A549 (cell line): ENCODE measurements around the gene P4HTM. TPM values are rescaled to one million over a fixed set of nuclear protein-coding genes. Genes with fewer than 3 reads are reported as not detected.

Experiments used
- ATAC-seq, 2 experiments: fragments of 200-7000 bp in 1 of 2; fragments of >200 bp in 1 of 2; cut with Nextera tagmentation in 1 of 2; cut with Tn5 transposase in 1 of 2; 3 replicates each; pipeline versions ENCODE4 v1.8.0 to v1.9.1; 2018 to 2020; ENCODE audit warnings: mild to moderate bottlenecking in 1 of 2, moderate library complexity in 1 of 2
- CTCF ChIA-PET: fragments of 300-600 bp; sonication (Branson Sonifier 250); formaldehyde crosslinking; extraction: SDS; loops from one replicate; lab custom pipeline; 2021; ENCODE audit warnings: antibody characterized with exemption, inconsistent platforms; lab: Yijun Ruan, JAX
- POLR2A ChIA-PET: fragments of 350-600 bp; formaldehyde crosslinking; extraction: SDS; loops from one replicate; lab custom pipeline; 2021; ENCODE audit warnings: antibody characterized with exemption, inconsistent platforms; lab: Yijun Ruan, JAX
- DNase-seq, 2 experiments: peaks; one replicate each; pipeline versions ENCODE4 v3.0.0 to v3.0.0-alpha.2; 2011 to 2016; ENCODE audit warnings: low read depth in 1 of 2, low spot score in 1 of 2
- FAIRE-seq: peaks from 2 replicates; lab custom pipeline; 2011; peaks lifted over from hg19 to GRCh38; lab: Jason Lieb, UNC
- H3K27ac ChIP-seq, 2 experiments: fragments of >200 bp; sonication (Bioruptor Twin); formaldehyde crosslinking; 3 replicates each; pipeline ENCODE4 v1.5.1; 2016 to 2017
- H3K4me1 ChIP-seq: fragments of >200 bp; sonication (Bioruptor Twin); formaldehyde crosslinking; 3 replicates; pipeline ENCODE4 v1.6.1; 2016
- H3K4me2 ChIP-seq: fragments of >200 bp; sonication (Bioruptor Twin); formaldehyde crosslinking; 3 replicates; pipeline ENCODE4 v1.6.1; 2016
- H3K4me3 ChIP-seq: fragments of >200 bp; sonication (Bioruptor Twin); formaldehyde crosslinking; 3 replicates; pipeline ENCODE4 v1.5.1; 2016
- H3K9me3 ChIP-seq: fragments of >200 bp; sonication (Bioruptor Twin); formaldehyde crosslinking; 3 replicates; pipeline ENCODE4 v1.6.1; 2016
- CBX8 ChIP-seq: fragments of 200-600 bp; sonication (generic); IDR thresholded peaks from 2 replicates; pipeline ENCODE4 v1.6.1; 2016
- CEBPB ChIP-seq, 2 experiments: fragments of >200 bp in 1 of 2; sonication (Bioruptor Twin) in 1 of 2; formaldehyde crosslinking in 1 of 2; IDR thresholded peaks; 2 replicates each; pipeline ENCODE4 v1.6.1; 2012 to 2016
- CHD4 ChIP-seq: fragments of 200-600 bp; sonication (generic); IDR thresholded peaks from 2 replicates; pipeline ENCODE4 v1.6.1; 2016; ENCODE audit warnings: antibody characterized with exemption, mild to moderate bottlenecking, borderline replicate concordance
- ESRRA ChIP-seq: fragments of 150-350 bp; IDR thresholded peaks from 2 replicates; pipeline ENCODE4 v1.6.1; 2014; ENCODE audit warnings: mild to moderate bottlenecking, low read length, borderline replicate concordance
- FOXS1 ChIP-seq: fragments of 250-450 bp; sonication (Bioruptor Pico); IDR thresholded peaks from 2 replicates; pipeline ENCODE4 v1.5.0; 2020; ENCODE audit warnings: mild to moderate bottlenecking, moderate library complexity
- HDAC2 ChIP-seq: fragments of 200-600 bp; sonication (generic); IDR thresholded peaks from 2 replicates; pipeline ENCODE4 v1.6.1; 2016
- HES2 ChIP-seq: fragments of >200 bp; sonication (Bioruptor Twin); formaldehyde crosslinking; IDR thresholded peaks from 2 replicates; pipeline ENCODE4 v1.6.1; 2016
- HMGXB4 ChIP-seq: fragments of 250-450 bp; sonication (Bioruptor Pico); IDR thresholded peaks from 2 replicates; pipeline ENCODE4 v1.5.0; 2021; ENCODE audit warnings: mild to moderate bottlenecking, moderate library complexity, borderline replicate concordance
- POLR2A ChIP-seq: IDR thresholded peaks from 2 replicates; pipeline ENCODE4 v1.6.1; 2012; ENCODE audit warnings: mild to moderate bottlenecking, low read length
- POLR2AphosphoS2 ChIP-seq: conservative IDR thresholded peaks from 2 replicates; pipeline ENCODE4 v1.6.1; 2012; ENCODE audit warnings: low read length, improper control_type of control experiment, inconsistent platforms
- RAD21 ChIP-seq, 2 experiments: fragments of >200 bp in 1 of 2; sonication (Bioruptor Twin) in 1 of 2; formaldehyde crosslinking in 1 of 2; IDR thresholded peaks in 1 of 2; conservative IDR thresholded peaks in 1 of 2; 2 replicates in 1 of 2; 3 replicates in 1 of 2; pipeline ENCODE4 v1.6.1; 2012 to 2018; ENCODE audit warnings: inconsistent platforms in 1 of 2
- RARB ChIP-seq: fragments of 250-450 bp; sonication (Bioruptor Pico); IDR thresholded peaks from 2 replicates; pipeline ENCODE4 v1.8.0; 2021; ENCODE audit warnings: mild to moderate bottlenecking, moderate library complexity
- RFX5 ChIP-seq: fragments of 450-650 bp; IDR thresholded peaks from 2 replicates; pipeline ENCODE4 v1.7.1; 2014; ENCODE audit warnings: antibody characterized with exemption, mild to moderate bottlenecking, moderate library complexity
- SMC3 ChIP-seq: fragments of >200 bp; sonication (Bioruptor Twin); formaldehyde crosslinking; IDR thresholded peaks from 3 replicates; pipeline ENCODE4 v1.6.1; 2018; ENCODE audit warnings: inconsistent platforms
- SREBF2 ChIP-seq: fragments of 450-650 bp; IDR thresholded peaks from 2 replicates; pipeline ENCODE4 v1.6.1; 2014; ENCODE audit warnings: mild to moderate bottlenecking, moderate library complexity
- ZFP36 ChIP-seq: fragments of 450-650 bp; IDR thresholded peaks from 2 replicates; pipeline ENCODE4 v1.6.1; 2014; ENCODE audit warnings: borderline replicate concordance; ENCODE audit not compliant: partially characterized antibody
- ZSCAN20 ChIP-seq: fragments of 250-450 bp; sonication (Bioruptor Pico); IDR thresholded peaks from 2 replicates; pipeline ENCODE4 v1.8.0; 2022; ENCODE audit warnings: mild to moderate bottlenecking, moderate library complexity
- WGBS: methylation state at CpG from one replicate; pipeline ENCODE4 v1.1.6; 2017; ENCODE audit errors: missing lambda C conversion rate; 5-methylcytosine and 5-hydroxymethylcytosine counted together
- polyA plus RNA-seq, 4 experiments: library from polyadenylated mRNA; depleted of rRNA in 3 of 4; stranded (reverse); fragments of >200 nt; fragmentation: RNase III in 1 of 4; extraction: RNeasy Plus Mini Kit Qiagen cat#74134 plus additional on column Dnase treatment in 1 of 4; gene quantifications; 2 replicates in 3 of 4; 3 replicates in 1 of 4; pipeline ENCODE4 v1.2.3, GENCODE V29; 2011 to 2017

P4HTM gene
- polyA plus RNA-seq, 2 of the 4 experiments (the other 2 are of a cell fraction): 14.4 to 16.4 TPM

GRCh38 chr3:49026536-49026935 lies 36.5 kb downstream of the P4HTM start:
- ATAC-seq (no peak), DNase-seq (no peak), FAIRE-seq (no peak)
- TF ChIP-seq POLR2AphosphoS2 (no peak), HDAC2 (no peak), ZFP36 (no peak), ESRRA (no peak), CBX8 (no peak), RAD21 (conservative IDR thresholded peaks at IDR 0.05 in 1 of 2, IDR thresholded peaks at IDR 0.05 in 1 of 2) (no peak), ZSCAN20 (CRISPR knock-in tag) (no peak), SREBF2 (no peak), HMGXB4 (CRISPR knock-in tag) (no peak), CHD4 (no peak)
- no peaks in the 10 kb centered on the region for H3K9me3 ChIP-seq
- no peak overlapping the region for H3K27ac ChIP-seq
- H3K4me1 ChIP-seq: peaks cover 24% of the 10 kb centered on the region
- no peak overlapping the region for H3K4me2 ChIP-seq
- WGBS: 95% methylated on average over 2 of the region's 3 CpGs
- H3K4me3 ChIP-seq: no peak overlapping the region
- POLR2A ChIA-PET: interaction anchor here (0.8 kb wide), 1 partner anchor 67 kb away, joined by 3 read pairs; no protein-coding TSS in a partner anchor
- CTCF ChIA-PET: interaction anchor here (0.8 to 30.1 kb wide), 3 partner anchors 19 to 67 kb away, joined by 3 to 385 read pairs (median 3); partner anchors contain the start of genes P4HTM, QRICH1 and WDR6

GRCh38 chr3:49027634-49028033 lies 37.6 kb downstream of the P4HTM start:
- CTCF ChIA-PET: interaction anchor here (1.1 to 1.7 kb wide), 2 partner anchors 14 to 67 kb away, joined by 3 to 5 read pairs; partner anchors contain the start of gene QRICH1
- TF ChIP-seq FOXS1 (CRISPR knock-in tag) (no peak), HES2 (no peak), RFX5 (no peak), POLR2A (0 out of 2 replicates have a peak, but pooled peaks have one; percentile 9)
- ATAC-seq: no peak
- DNase-seq: no peak
- POLR2A ChIA-PET: no interaction called here
- WGBS: 96% methylated on average over 5 of the region's 9 CpGs
- H3K9me3 ChIP-seq: no peaks in the 10 kb centered on the region
- no peak for FAIRE-seq
- H3K4me3 ChIP-seq: peak overlapping the region; percentile 81; the same call in 2 of the 3 replicates
- peak overlapping the region; percentile 99 for H3K4me2 ChIP-seq
- peak overlapping the region in 1 of 2 experiments; percentile 90; a peak in 1 of 6 replicates for H3K27ac ChIP-seq
- H3K4me1 ChIP-seq: peaks cover 24% of the 10 kb centered on the region

- Histone ChIP-seq H3K9me3 (no peaks in the 10 kb centered on the region), H3K4me1 (peaks cover 21% of the 10 kb centered on the region), H3K27ac (peak overlapping the region; percentile 90 to 91), H3K4me3 (peak overlapping the region; percentile 81), H3K4me2 (peak overlapping the region; percentile 99)
- 82% methylated on average over 4 of the region's 4 CpGs for WGBS
- ChIA-PET CTCF (interaction anchor here (1.1 to 1.7 kb wide), 4 partner anchors 9 to 66 kb away, joined by 3 to 5 read pairs (median 4); partner anchors contain the start of gene QRICH1), POLR2A (interaction anchor here (1.4 to 1.8 kb wide), 3 partner anchors 17 to 66 kb away, joined by 6 to 28 read pairs (median 18); partner anchors contain the start of genes QRICH1 and WDR6)
- 0 out of 6 replicates have a peak, but pooled peaks of 1 of the 2 experiments have one; percentile 1 for ATAC-seq
- TF ChIP-seq RFX5: no peak
- no peak for TF ChIP-seq SMC3
- no peak for TF ChIP-seq POLR2AphosphoS2
- TF ChIP-seq CEBPB (IDR thresholded peaks at IDR 0.05): no peak
- TF ChIP-seq RARB (CRISPR knock-in tag): no peak
- TF ChIP-seq CHD4: no peak
- no peak for FAIRE-seq
- no peak for DNase-seq
Observed at GRCh38 chr3:49028298-49028672, 38.2 kb downstream of the P4HTM start.
